ENCODE measurements around the gene MFSD12. TPM values are rescaled to one million over a fixed set of nuclear protein-coding genes. Genes with fewer than 3 reads are reported as not detected.
A peak's percentile ranks its signal among the peaks of the same experiment; 100 is the strongest.

The MFSD12 gene
- total and polyA plus RNA-seq, 2 experiments from 2014 or later = 35.3 to 91.1 TPM

GRCh38 chr19:3519126-3519525 lies 38.3 kb downstream of the MFSD12 start:
- ATAC-seq (peak; percentile 14), DNase-seq (ENCODE audit: low spot score) (no peak)
- Histone ChIP-seq H3K27me3 (ENCODE audit: insufficient read depth) (no peaks in the 10 kb centered on the region), H2AFZ (no peak overlapping the region), H3K4me1 (ENCODE audit: insufficient read depth) (peaks cover 29% of the 10 kb centered on the region), H3K4me2 (peak overlapping the region; percentile 70; the same call in 1 of the 2 replicates), H3F3A (replicated peaks; ENCODE audit: low read depth) (no peaks in the 10 kb centered on the region), H3K27ac (ENCODE audit: low read depth) (no peak overlapping the region), H3K79me2 (replicated peaks; ENCODE audit: insufficient read depth) (peaks cover 54% of the 10 kb centered on the region), H3K9me2 (ENCODE audit: insufficient read depth) (no peaks in the 10 kb centered on the region), H4K20me1 (replicated peaks; ENCODE audit: insufficient read depth) (no peaks in the 10 kb centered on the region; the same call in 1 of the 2 replicates), H3K36me3 (ENCODE audit: insufficient read depth) (no peaks in the 10 kb centered on the region), H3K4me3 (no peak overlapping the region)
- no peaks in the 10 kb centered on the region; the same call in 1 of the 3 replicates for H3K9me3 Mint-ChIP-seq
- no peak overlapping the region; the same call in 2 of the 3 replicates for H3K4me3 Mint-ChIP-seq
- H3K27me3 Mint-ChIP-seq (ENCODE audit: insufficient read depth, low read depth, poor library complexity) = peaks cover 12% of the 10 kb centered on the region
- TF ChIP-seq REST (IDR thresholded peaks at IDR 0.05; ENCODE audit: unreplicated experiment) (no peak), ZNF114 (CRISPR knock-in tag; IDR thresholded peaks at IDR 0.05) (no peak)
- no peak overlapping the region for H3K27ac Mint-ChIP-seq
- peaks cover 40% of the 10 kb centered on the region for H3K4me1 Mint-ChIP-seq
- peaks cover 9% of the 10 kb centered on the region for H3K36me3 Mint-ChIP-seq (ENCODE audit: low read depth)

- no peaks in the 10 kb centered on the region for H3F3A ChIP-seq (replicated peaks; ENCODE audit: low read depth)
- 0 out of 2 replicates have a peak overlapping the region, but pooled peaks have one; percentile 12 for H3K27ac ChIP-seq (ENCODE audit: low read depth)
- peak overlapping the region; percentile 70 for H3K4me2 ChIP-seq
- no peaks in the 10 kb centered on the region for H3K9me2 ChIP-seq (ENCODE audit: insufficient read depth)
- H3K9me3 Mint-ChIP-seq = no peaks in the 10 kb centered on the region; the same call in 1 of the 3 replicates
- DNase-seq (ENCODE audit: low spot score) = no peak
- no peak for ATAC-seq
- peaks cover 11% of the 10 kb centered on the region for H3K27me3 Mint-ChIP-seq (ENCODE audit: insufficient read depth, low read depth, poor library complexity)
- peaks cover 9% of the 10 kb centered on the region for H3K36me3 Mint-ChIP-seq (ENCODE audit: low read depth)
- no peaks in the 10 kb centered on the region for H3K27me3 ChIP-seq (ENCODE audit: insufficient read depth)
- H3K4me1 Mint-ChIP-seq = peaks cover 40% of the 10 kb centered on the region
- TF ChIP-seq STAT1 (IDR thresholded peaks at IDR 0.05; ENCODE audit: unreplicated experiment) = no peak
- H3K4me3 ChIP-seq = peak overlapping the region; percentile 27; the same call in 1 of the 2 replicates
- H4K20me1 ChIP-seq (replicated peaks; ENCODE audit: insufficient read depth) = no peaks in the 10 kb centered on the region; the same call in 1 of the 2 replicates
- H3K27ac Mint-ChIP-seq = peak overlapping the region; percentile 87
- peaks cover 29% of the 10 kb centered on the region for H3K4me1 ChIP-seq (ENCODE audit: insufficient read depth)
- H2AFZ ChIP-seq = no peak overlapping the region
- H3K4me3 Mint-ChIP-seq = peak overlapping the region; percentile 48
- peaks cover 58% of the 10 kb centered on the region for H3K79me2 ChIP-seq (replicated peaks; ENCODE audit: insufficient read depth)
- no peaks in the 10 kb centered on the region for H3K36me3 ChIP-seq (ENCODE audit: insufficient read depth)
These were observed 38.7 kb downstream of the MFSD12 start for GRCh38 chr19:3518659-3519058.

GRCh38 chr19:3518255-3518654 lies 39.1 kb downstream of the MFSD12 start:
- no peaks in the 10 kb centered on the region for H3K36me3 ChIP-seq (ENCODE audit: insufficient read depth)
- Mint-ChIP-seq H3K36me3 (ENCODE audit: low read depth) (peaks cover 9% of the 10 kb centered on the region), H3K4me3 (peak overlapping the region; percentile 48), H3K27ac (peak overlapping the region; percentile 87), H3K27me3 (ENCODE audit: insufficient read depth, low read depth, poor library complexity) (peaks cover 11% of the 10 kb centered on the region), H3K9me3 (no peaks in the 10 kb centered on the region; the same call in 1 of the 3 replicates), H3K4me1 (peaks cover 40% of the 10 kb centered on the region)
- peaks cover 60% of the 10 kb centered on the region for H3K79me2 ChIP-seq (replicated peaks; ENCODE audit: insufficient read depth)
- H3K4me2 ChIP-seq = peak overlapping the region; percentile 70
- no peaks in the 10 kb centered on the region for H3K27me3 ChIP-seq (ENCODE audit: insufficient read depth)
- peak; percentile 61 for DNase-seq (ENCODE audit: low spot score)
- no peaks in the 10 kb centered on the region for H3K9me2 ChIP-seq (ENCODE audit: insufficient read depth)
- ATAC-seq = peak; percentile 70
- no peaks in the 10 kb centered on the region; the same call in 1 of the 2 replicates for H4K20me1 ChIP-seq (replicated peaks; ENCODE audit: insufficient read depth)
- TF ChIP-seq NANOG (IDR thresholded peaks at IDR 0.05; ENCODE audit: borderline replicate concordance) = peak; percentile 67
- TF ChIP-seq REST (IDR thresholded peaks at IDR 0.05; ENCODE audit: unreplicated experiment) = no peak
- TF ChIP-seq CTCF (conservative IDR thresholded peaks at IDR 0.05; ENCODE audit: low read depth in 2 of 2) = no peak
- no peaks in the 10 kb centered on the region for H3F3A ChIP-seq (replicated peaks; ENCODE audit: low read depth)
- H3K4me1 ChIP-seq (ENCODE audit: insufficient read depth) = peaks cover 29% of the 10 kb centered on the region
- peak overlapping the region; percentile 12; the same call in 1 of the 2 replicates for H3K27ac ChIP-seq (ENCODE audit: low read depth)
- no peak overlapping the region for H2AFZ ChIP-seq
- H3K4me3 ChIP-seq = peak overlapping the region; percentile 27; the same call in 1 of the 2 replicates

All from GM23338 (cell line).